ENCODE results near the gene PALLD.

Gene PALLD

DNA sequence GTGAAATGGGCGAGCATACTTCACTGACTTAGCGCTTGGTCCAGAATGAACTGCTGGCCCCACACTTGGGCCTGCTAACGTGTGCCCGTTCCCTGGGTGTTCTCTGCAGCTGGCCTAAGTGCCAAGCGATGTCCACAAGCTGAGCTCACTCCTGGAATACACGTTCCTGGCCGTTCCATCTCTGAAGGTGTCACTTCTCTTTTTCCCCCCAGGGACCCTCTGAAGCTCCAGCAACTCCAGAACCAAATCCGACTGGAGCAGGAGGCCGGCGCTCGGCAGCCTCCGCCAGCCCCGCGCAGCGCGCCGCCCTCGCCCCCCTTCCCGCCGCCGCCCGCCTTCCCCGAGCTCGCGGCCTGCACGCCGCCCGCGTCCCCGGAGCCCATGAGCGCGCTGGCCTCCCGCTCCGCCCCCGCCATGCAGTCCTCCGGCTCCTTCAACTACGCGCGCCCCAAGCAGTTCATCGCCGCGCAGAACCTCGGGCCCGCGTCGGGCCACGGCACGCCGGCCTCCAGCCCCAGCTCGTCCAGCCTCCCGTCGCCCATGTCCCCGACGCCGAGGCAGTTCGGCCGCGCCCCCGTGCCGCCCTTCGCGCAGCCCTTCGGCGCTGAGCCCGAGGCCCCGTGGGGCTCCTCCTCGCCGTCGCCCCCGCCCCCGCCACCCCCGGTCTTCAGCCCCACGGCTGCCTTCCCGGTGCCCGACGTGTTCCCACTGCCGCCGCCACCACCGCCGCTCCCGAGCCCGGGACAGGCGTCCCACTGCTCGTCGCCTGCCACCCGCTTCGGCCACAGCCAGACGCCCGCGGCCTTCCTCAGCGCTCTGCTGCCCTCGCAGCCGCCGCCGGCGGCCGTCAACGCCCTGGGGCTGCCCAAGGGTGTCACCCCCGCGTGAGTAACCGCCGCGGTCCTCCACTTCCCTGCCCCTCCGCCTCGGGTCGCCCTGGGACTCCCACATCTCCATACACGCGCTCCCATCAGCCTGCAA lies 380.9 kb downstream of the PALLD start:
- TF ChIP-seq, protein P1, sequence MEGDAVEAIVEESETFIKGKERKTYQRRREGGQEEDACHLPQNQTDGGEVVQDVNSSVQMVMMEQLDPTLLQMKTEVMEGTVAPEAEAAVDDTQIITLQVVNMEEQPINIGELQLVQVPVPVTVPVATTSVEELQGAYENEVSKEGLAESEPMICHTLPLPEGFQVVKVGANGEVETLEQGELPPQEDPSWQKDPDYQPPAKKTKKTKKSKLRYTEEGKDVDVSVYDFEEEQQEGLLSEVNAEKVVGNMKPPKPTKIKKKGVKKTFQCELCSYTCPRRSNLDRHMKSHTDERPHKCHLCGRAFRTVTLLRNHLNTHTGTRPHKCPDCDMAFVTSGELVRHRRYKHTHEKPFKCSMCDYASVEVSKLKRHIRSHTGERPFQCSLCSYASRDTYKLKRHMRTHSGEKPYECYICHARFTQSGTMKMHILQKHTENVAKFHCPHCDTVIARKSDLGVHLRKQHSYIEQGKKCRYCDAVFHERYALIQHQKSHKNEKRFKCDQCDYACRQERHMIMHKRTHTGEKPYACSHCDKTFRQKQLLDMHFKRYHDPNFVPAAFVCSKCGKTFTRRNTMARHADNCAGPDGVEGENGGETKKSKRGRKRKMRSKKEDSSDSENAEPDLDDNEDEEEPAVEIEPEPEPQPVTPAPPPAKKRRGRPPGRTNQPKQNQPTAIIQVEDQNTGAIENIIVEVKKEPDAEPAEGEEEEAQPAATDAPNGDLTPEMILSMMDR (conservative IDR thresholded peaks at IDR 0.05; ENCODE audit: low read depth, low read length): no peak
- no peak for DNase-seq (ENCODE audit: low read depth)
- H3K4me3 ChIP-seq (ENCODE audit: low read depth, low read length): peak overlapping the region; percentile 54

DNA sequence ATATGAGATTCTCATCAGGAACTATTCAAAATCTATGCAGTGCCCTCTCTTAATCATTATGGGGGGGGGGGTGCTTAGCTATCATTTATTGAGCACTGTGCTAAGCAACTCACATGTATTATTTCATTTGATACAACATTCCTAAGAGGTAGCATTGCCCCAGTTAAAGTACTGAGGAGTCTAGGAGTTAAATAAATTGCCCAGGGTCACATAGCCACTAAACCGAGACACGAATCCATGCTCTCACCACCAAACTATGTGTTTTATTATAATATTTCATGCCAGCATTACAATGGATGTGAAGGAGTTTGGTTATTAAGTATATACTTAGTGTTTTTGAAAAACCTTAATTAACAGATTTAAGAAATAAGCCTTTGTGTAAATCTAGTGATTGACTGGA lies 381.8 kb downstream of the PALLD start:
- TF ChIP-seq, protein P1 (conservative IDR thresholded peaks at IDR 0.05; ENCODE audit: low read depth, low read length): no peak
- no peak overlapping the region for H3K4me3 ChIP-seq (ENCODE audit: low read depth, low read length)
- DNase-seq (ENCODE audit: low read depth): no peak

DNA sequence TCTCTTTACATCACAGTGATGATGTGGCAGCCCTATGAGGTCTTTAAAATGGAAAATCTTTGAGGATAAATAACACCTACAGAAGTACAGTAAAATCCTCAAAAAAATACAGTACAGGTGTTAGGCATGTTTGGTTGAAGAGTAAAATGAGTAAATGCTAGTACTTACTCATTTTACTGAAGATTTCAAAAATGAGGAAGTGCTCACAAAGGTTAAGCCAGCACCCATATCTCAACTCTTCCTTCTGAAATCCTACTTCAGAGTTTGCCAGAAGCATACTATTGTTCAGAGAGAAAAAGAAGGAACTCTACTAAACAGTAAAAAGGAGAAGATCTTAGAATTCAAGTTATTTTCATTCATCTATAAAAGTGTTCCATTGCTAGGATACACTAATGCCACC lies 382.3 kb downstream of the PALLD start:
- TF ChIP-seq, protein P1 (conservative IDR thresholded peaks at IDR 0.05; ENCODE audit: low read depth, low read length): no peak
- no peak overlapping the region for H3K4me3 ChIP-seq (ENCODE audit: low read depth, low read length)
- no peak for DNase-seq (ENCODE audit: low read depth)

DNA sequence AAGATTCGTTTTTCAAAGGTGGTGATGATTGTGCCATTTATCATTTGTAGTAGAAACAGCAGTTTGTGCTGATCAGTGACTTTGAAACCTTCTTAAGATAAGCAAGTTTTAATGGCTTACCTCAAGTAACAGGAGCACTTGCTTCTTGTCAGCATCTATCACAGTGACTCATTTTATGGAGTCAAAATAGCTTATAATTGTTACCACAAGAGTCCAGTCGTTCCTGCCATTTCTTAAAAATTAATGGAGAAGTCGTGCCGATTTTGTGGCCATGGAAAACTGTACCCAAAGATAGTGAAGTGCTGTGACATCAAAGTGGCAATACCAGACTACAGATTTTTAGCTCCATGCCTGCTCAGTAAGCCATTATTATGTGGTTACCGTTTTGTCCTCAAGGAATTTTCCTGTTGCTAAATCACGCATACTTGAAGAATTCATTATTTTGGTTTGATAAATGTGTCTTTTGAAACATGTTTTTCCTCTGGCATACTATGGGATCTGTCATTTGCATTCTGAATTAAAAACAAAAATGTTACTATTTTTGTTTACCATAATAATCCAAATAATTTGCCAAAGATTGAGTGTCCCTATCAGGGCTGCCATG lies 383.3 kb downstream of the PALLD start:
- H3K4me3 ChIP-seq (ENCODE audit: low read depth, low read length): no peak overlapping the region
- TF ChIP-seq, protein P1 (conservative IDR thresholded peaks at IDR 0.05; ENCODE audit: low read depth, low read length): no peak
- DNase-seq (ENCODE audit: low read depth): no peak

DNA sequence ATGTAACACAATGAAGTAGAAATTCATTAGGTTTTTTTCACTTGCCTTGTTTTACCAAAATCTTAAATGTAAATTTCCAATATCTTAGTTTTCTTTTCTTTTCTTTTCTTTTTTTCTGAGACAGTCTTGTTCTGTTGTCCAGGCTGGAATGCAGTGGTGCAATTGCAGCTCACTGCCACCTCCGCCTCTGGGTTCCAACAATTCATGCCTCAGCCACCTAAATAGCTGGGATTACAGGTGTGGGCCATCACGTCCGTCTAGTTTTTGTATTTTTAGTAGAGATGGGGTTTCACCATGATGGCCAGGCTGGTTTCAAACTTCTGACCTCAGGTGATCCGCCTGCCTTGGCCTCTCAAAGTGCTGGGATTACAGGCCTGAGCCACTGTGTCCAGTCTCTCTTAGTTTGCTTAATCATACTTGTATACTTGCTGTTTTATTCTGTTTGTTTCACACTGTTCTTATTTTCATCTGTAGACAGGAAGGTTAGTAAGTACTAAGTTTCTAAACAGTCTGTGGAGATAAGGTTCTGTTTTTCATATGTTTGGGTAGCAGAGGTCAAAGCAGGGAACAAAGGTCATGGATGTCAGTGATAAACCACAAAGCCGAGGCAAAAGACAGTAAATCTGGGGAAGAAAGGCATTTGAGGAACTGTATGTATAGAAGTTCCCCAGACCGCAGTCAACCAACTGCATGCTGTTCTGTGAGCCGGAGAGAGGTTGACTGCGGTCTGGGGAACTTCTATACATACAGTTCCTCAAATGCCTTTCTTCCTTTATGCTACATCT lies 384.2 kb downstream of the PALLD start:
- H3K4me3 ChIP-seq (ENCODE audit: low read depth, low read length): no peak overlapping the region
- no peak for DNase-seq (ENCODE audit: low read depth)
- TF ChIP-seq, protein P1 (conservative IDR thresholded peaks at IDR 0.05; ENCODE audit: low read depth, low read length): no peak

DNA sequence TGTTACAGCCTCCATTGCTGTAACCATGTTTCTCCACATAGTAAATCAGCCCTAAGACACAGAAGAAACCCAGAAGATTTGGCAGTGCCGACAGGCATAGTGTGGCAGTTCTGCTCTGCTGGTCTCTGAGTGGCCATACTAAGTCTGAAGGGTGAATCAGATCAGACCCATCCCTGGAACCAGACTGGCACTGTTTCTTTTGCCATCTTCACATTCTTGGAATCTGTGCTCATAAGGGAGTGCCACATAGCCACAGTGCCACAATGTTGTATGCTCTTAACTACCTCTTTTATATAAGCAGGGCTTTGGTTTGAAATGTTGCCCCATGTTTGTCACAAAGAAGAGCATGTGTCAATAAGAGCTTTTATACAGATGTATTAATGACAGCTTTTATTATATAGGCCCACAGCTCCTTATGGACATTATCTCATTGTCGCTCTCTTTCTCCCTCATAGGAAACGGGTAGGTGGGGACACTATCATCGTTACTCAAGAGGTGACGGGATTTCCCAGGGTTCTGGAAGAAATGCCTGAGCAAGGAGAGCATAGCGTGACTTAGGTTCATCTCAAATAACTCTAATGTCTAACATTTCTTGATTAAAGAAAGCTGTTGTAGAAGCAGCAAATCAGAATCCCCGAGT lies 385.0 kb downstream of the PALLD start:
- TF ChIP-seq, protein P1 (conservative IDR thresholded peaks at IDR 0.05; ENCODE audit: low read depth, low read length): no peak
- DNase-seq (ENCODE audit: low read depth): no peak
- H3K4me3 ChIP-seq (ENCODE audit: low read depth, low read length): no peak overlapping the region

Measured in choroid plexus epithelial cell (primary cell).